Stomach (tissue), 4 donors: ENCODE results near the gene SLC26A2.

Source experiments
- CTCF ChIP-seq, 7 experiments: fragments of 450-650 bp in 4 of 7; fragments of 200-600 bp in 3 of 7; sonication (generic) in 3 of 7; IDR thresholded peaks; one replicate each; pipeline ENCODE4 v1.5.1; 2016 to 2019; ENCODE audit warnings: antibody characterized with exemption in 7 of 7, control low read depth in 2 of 7, mild to moderate bottlenecking in 1 of 7
- POLR2A ChIP-seq, 4 donors: fragments of 450-650 bp; IDR thresholded peaks; one replicate each; pipeline ENCODE4 v1.6.1; 2016; ENCODE audit warnings: antibody characterized with exemption in 4 of 4, control low read depth in 2 of 4, mild to moderate bottlenecking in 1 of 4, moderate library complexity in 1 of 4
- POLR2AphosphoS5 ChIP-seq, 3 donors: sonication (generic); formaldehyde crosslinking; IDR thresholded peaks; one replicate each; pipeline ENCODE4 v1.6.1; 2016; ENCODE audit warnings: antibody characterized with exemption in 3 of 3

DNA sequence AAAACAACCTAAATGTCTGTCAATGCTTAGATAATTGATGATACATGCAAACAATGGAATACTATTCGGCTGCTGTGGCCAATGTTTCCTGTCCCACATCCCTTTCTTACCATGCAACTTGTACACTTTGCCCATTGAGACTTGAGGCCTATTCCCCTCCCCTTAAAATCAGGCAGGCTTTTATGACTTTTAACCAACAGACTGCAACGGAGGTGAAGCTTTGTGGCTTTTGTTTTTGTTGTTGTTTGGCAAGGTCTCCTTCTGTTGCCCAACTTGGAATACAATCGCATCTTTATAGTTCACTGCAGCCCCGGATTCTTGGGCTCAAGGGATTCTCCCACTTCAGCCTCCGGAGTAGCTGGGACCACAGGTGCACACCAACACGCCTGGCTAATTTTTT lies 5.8 kb upstream of the SLC26A2 start:
- no peak for TF ChIP-seq CTCF (IDR thresholded peaks at IDR 0.05)
- no peak for TF ChIP-seq POLR2A (IDR thresholded peaks at IDR 0.05)
- TF ChIP-seq POLR2AphosphoS5 (IDR thresholded peaks at IDR 0.05): no peak
